GM18861 (cell line): ENCODE results near the gene GUCD1.
"Not testable (repeated sequence)": the region's sequence is repeated elsewhere in the genome, so short reads cannot be mapped to it uniquely, and the experiment has no call there.

ENCODE experiments used
- ATAC-seq: cut with Tn5 transposase; IDR thresholded peaks from one replicate; pipeline ENCODE4 v1.9.1; 2021; ENCODE audit not compliant: unreplicated experiment

Gene GUCD1

GRCh38 chr22:24554313-24555164, at the start of gene GUCD1:
Gene GUCD1, minus strand, starts transcription at chr22:24555138. Its CDS starts 147 bp downstream, at chr22:24554991.
- ATAC-seq: no peak

- ATAC-seq: not testable (repeated sequence)
Measured at GRCh38 chr22:24603770-24604629, 49.1 kb upstream of the GUCD1 start.

GRCh38 chr22:24602847-24603769, 48.2 kb upstream of the GUCD1 start, which contains the start of gene GGT1:
Gene GGT1, plus strand, starts transcription at chr22:24603193. Its CDS starts 7,889 bp downstream, at chr22:24611082.
- ATAC-seq: not testable (repeated sequence)

- ATAC-seq: not testable (repeated sequence)
Measured at GRCh38 chr22:24602105-24602749, 47.3 kb upstream of the GUCD1 start.

GRCh38 chr22:24601217-24602104, 46.5 kb upstream of the GUCD1 start:
- ATAC-seq: no peak

GRCh38 chr22:24599958-24600715, 45.2 kb upstream of the GUCD1 start:
- not testable (repeated sequence) for ATAC-seq

- ATAC-seq: no peak
Measured at GRCh38 chr22:24599514-24599913, 44.6 kb upstream of the GUCD1 start.

- not testable (repeated sequence) for ATAC-seq
Measured at GRCh38 chr22:24597076-24597475, 42.1 kb upstream of the GUCD1 start.

GRCh38 chr22:24595863-24596262, 40.9 kb upstream of the GUCD1 start:
- no peak for ATAC-seq

- ATAC-seq: no peak
Measured at GRCh38 chr22:24595228-24595627, 40.3 kb upstream of the GUCD1 start.

- ATAC-seq: no peak
Measured at GRCh38 chr22:24594569-24595120, 39.7 kb upstream of the GUCD1 start.

- no peak for ATAC-seq
Measured at GRCh38 chr22:24593836-24594568, 39.1 kb upstream of the GUCD1 start.

- ATAC-seq: not testable (repeated sequence)
Measured at GRCh38 chr22:24593559-24593835, 38.6 kb upstream of the GUCD1 start.

- peak; percentile 75 for ATAC-seq
Measured at GRCh38 chr22:24592851-24593558, 38.1 kb upstream of the GUCD1 start, which contains the start of gene LRRC75B. Gene LRRC75B, minus strand, starts transcription at chr22:24593073. Its CDS starts 34 bp downstream, at chr22:24593039.

GRCh38 chr22:24592058-24592850, 37.3 kb upstream of the GUCD1 start:
- no peak for ATAC-seq

GRCh38 chr22:24591286-24591830, 36.4 kb upstream of the GUCD1 start:
- no peak for ATAC-seq
